K562 (cell line): Measurements from ENCODE around the gene BDKRB2. TPM values are rescaled to one million over a fixed set of nuclear protein-coding genes. Genes with fewer than 3 reads are reported as not detected.

ENCODE experiments used
- ATAC-seq: fragments of 200-7000 bp; cut with Tn5 transposase; 3 replicates; pipeline ENCODE4 v1.9.1; 2020; ENCODE audit warnings: moderate library complexity
- BruUV-seq: library from RNA; stranded (reverse); fragments of 400-500 nt; replicated peaks from 2 replicates; lab custom pipeline; 2021; lab: Mats Ljungman, UMichigan
- CTCF ChIA-PET: fragments of 300-600 bp; formaldehyde crosslinking; extraction: SDS; loops from one replicate; lab custom pipeline; 2021; ENCODE audit warnings: low intra/inter-chr PET ratio; lab: Yijun Ruan, JAX
- POLR2A ChIA-PET: fragments of 300-600, 350-650 bp; sonication (Branson Sonifier 250); formaldehyde crosslinking; extraction: SDS; loops from one replicate; lab custom pipeline; 2021; ENCODE audit warnings: antibody characterized with exemption, inconsistent platforms; lab: Yijun Ruan, JAX
- DNase-seq, 4 experiments: peaks; one replicate each; pipeline versions ENCODE4 v3.0.0 to v3.0.0-alpha.2; 2011 to 2018; ENCODE audit warnings: low spot score in 3 of 4, mixed read lengths in 3 of 4; ENCODE audit errors: extremely low read depth in 1 of 4
- FAIRE-seq: peaks from 2 replicates; lab custom pipeline; 2011; peaks lifted over from hg19 to GRCh38; lab: Jason Lieb, UNC
- H2AFZ ChIP-seq: 2 replicates; pipeline ENCODE4 v1.6.0; 2011; ENCODE audit warnings: low read depth, low read length, control low read depth, inconsistent platforms
- H3K27ac ChIP-seq: fragments of 200-600 bp; 3 replicates; pipeline ENCODE4 v1.8.0; 2011; ENCODE audit warnings: low read depth, mild to moderate bottlenecking, control low read depth, inconsistent platforms, low read length, moderate library complexity, mixed read lengths; ENCODE audit errors: extremely low read depth
- H3K27me3 ChIP-seq, 2 experiments: fragments of 300-600 bp in 1 of 2; 2 replicates in 1 of 2; 3 replicates in 1 of 2; pipeline versions ENCODE4 v1.6.0 to v1.8.0; 2011; ENCODE audit warnings: inconsistent platforms in 2 of 2, low read length in 2 of 2, mild to moderate bottlenecking in 1 of 2, mixed read lengths in 1 of 2, moderate library complexity in 1 of 2; ENCODE audit not compliant: control insufficient read depth in 2 of 2, insufficient read depth in 2 of 2
- H3K36me3 ChIP-seq: fragments of 300-600 bp; 3 replicates; pipeline ENCODE4 v1.8.0; 2011; ENCODE audit warnings: mild to moderate bottlenecking, low read length, inconsistent platforms; ENCODE audit not compliant: control insufficient read depth, insufficient read depth
- H3K4me1 ChIP-seq, 2 experiments: fragments of 200-600 bp in 1 of 2; replicated peaks in 1 of 2; 2 replicates in 1 of 2; 3 replicates in 1 of 2; pipeline versions ENCODE4 v1.5.1 to v1.8.0; 2011; ENCODE audit warnings: inconsistent platforms in 2 of 2, low read length in 2 of 2, mild to moderate bottlenecking in 1 of 2, mixed read lengths in 1 of 2, moderate library complexity in 1 of 2; ENCODE audit not compliant: control insufficient read depth in 2 of 2, insufficient read depth in 2 of 2
- H3K4me2 ChIP-seq: 2 replicates; pipeline ENCODE4 v1.6.1; 2011; ENCODE audit warnings: low read length, control low read depth, inconsistent platforms, mixed read lengths; ENCODE audit not compliant: insufficient read depth
- H3K4me3 ChIP-seq: fragments of 200-600 bp; sonication (generic), shearing (Covaris generic); 2 replicates; pipeline ENCODE4 v1.5.1; 2016; ENCODE audit warnings: control low read depth, inconsistent platforms
- H3K79me2 ChIP-seq: fragments of 200-600 bp; 3 replicates; pipeline ENCODE4 v1.8.0; 2011; ENCODE audit warnings: low read length, inconsistent platforms; ENCODE audit not compliant: control insufficient read depth, insufficient read depth
- H3K9ac ChIP-seq, 2 experiments: 2 replicates each; pipeline versions ENCODE4 v1.6.0 to v1.6.1; 2011; ENCODE audit warnings: low read depth in 2 of 2, low read length in 2 of 2, control low read depth in 1 of 2, inconsistent platforms in 1 of 2, mild to moderate bottlenecking in 1 of 2, mixed read lengths in 1 of 2; ENCODE audit not compliant: insufficient read depth in 1 of 2
- H3K9me1 ChIP-seq: one replicate; pipeline ENCODE4 v1.6.0; 2011; ENCODE audit warnings: inconsistent platforms, mild to moderate bottlenecking, low read length, moderate library complexity; ENCODE audit not compliant: control insufficient read depth, insufficient read depth
- H3K9me3 ChIP-seq: replicated peaks from 2 replicates; pipeline ENCODE4 v1.5.1; 2011; ENCODE audit warnings: low read depth, low read length, inconsistent platforms; ENCODE audit not compliant: control insufficient read depth, insufficient read depth
- H4K20me1 ChIP-seq: replicated peaks from 2 replicates; pipeline ENCODE4 v1.6.1; 2011; ENCODE audit warnings: low read length, inconsistent platforms, mixed read lengths; ENCODE audit not compliant: control insufficient read depth, insufficient read depth
- ELK1 ChIP-seq: sonication (generic); formaldehyde crosslinking; IDR thresholded peaks from 2 replicates; pipeline ENCODE4 v1.8.1; 2022; ENCODE audit warnings: missing genetic modification reagents
- EWSR1 ChIP-seq: fragments of 450-650 bp; IDR thresholded peaks from 2 replicates; pipeline ENCODE4 v1.6.1; 2018; ENCODE audit warnings: borderline replicate concordance, mild to moderate bottlenecking, low read depth, moderate library complexity; ENCODE audit not compliant: partially characterized antibody
- KDM1A ChIP-seq, 2 experiments: fragments of 450-650 bp; IDR thresholded peaks; 2 replicates each; pipeline ENCODE4 v1.6.1; 2016; ENCODE audit warnings: mild to moderate bottlenecking in 2 of 2
- MNT ChIP-seq, 2 experiments: fragments of 450-650 bp; conservative IDR thresholded peaks; 2 replicates each; pipeline ENCODE4 v1.6.1; 2017; ENCODE audit warnings: mild to moderate bottlenecking in 2 of 2, moderate library complexity in 2 of 2
- TEAD1 ChIP-seq, 2 experiments: fragments of 450-650 bp in 1 of 2; sonication (generic) in 1 of 2; formaldehyde crosslinking; IDR thresholded peaks; 2 replicates each; pipeline versions ENCODE4 v1.4.0 to v1.8.0; 2020 to 2022; ENCODE audit warnings: mild to moderate bottlenecking in 2 of 2, missing genetic modification reagents in 1 of 2
- WGBS: fragments of 100-300 bp; shearing (Covaris generic); methylation state at CpG from one replicate; pipeline ENCODE4 v1.1.6; 2016; ENCODE audit warnings: low coverage, mixed read lengths; ENCODE audit not compliant: insufficient coverage; ENCODE audit errors: missing lambda C conversion rate; 5-methylcytosine and 5-hydroxymethylcytosine counted together
- in situ Hi-C: fragments of 300-500 bp; cut with MboI; formaldehyde crosslinking; loops from 4 replicates; pipeline ENCODE4 v1.15.0; 2018; ENCODE audit warnings: inconsistent platforms, mixed read lengths
- intact Hi-C: fragments of 100-400 bp; cut with micrococcal nuclease; formaldehyde crosslinking; loops from 2 replicates; pipeline ENCODE4 v1.14.2; 2022
- polyA plus RNA-seq, 8 experiments: library from polyadenylated mRNA; depleted of rRNA in 4 of 8; stranded (reverse) in 5 of 8; unstranded in 3 of 8; fragments of >200 nt; fragmentation: Nextera tagmentation in 2 of 8; fragmentation: Illumina TruSeq in 1 of 8; extraction: Ambion mirVana in 2 of 8; extraction: Trizol in 1 of 8; gene quantifications; 2 replicates each; pipeline versions ENCODE4 v1.2.1 to v1.2.3, GENCODE V29; 2011 to 2014; ENCODE audit warnings: inconsistent platforms in 1 of 8, missing spikeins in 1 of 8
- total RNA-seq, 7 experiments: library from RNA; depleted of rRNA in 6 of 7; stranded (reverse); fragments of >200 nt in 6 of 7; fragmentation: Illumina TruSeq in 2 of 7; extraction: Trizol in 2 of 7; gene quantifications; 2 replicates each; pipeline versions ENCODE4 v1.2.1 to v1.2.3, GENCODE V29; 2011 to 2021; ENCODE audit warnings: low replicate concordance in 1 of 7

Gene BDKRB2
- total and polyA plus RNA-seq, 9 of the 15 experiments (the other 6 are each of a cell fraction or from before 2014, with no cell fraction given): 0.02 TPM; not detected in 8

- TF ChIP-seq KDM1A (IDR thresholded peaks at IDR 0.05) (no peak), TEAD1 (CRISPR knock-in tag; IDR thresholded peaks at IDR 0.05) (no peak), MNT (conservative IDR thresholded peaks at IDR 0.05) (no peak), EWSR1 (no peak), ELK1 (CRISPR knock-in tag) (no peak)
- CTCF ChIA-PET: no interaction called here
- WGBS: 2% methylated on average over 10 of the region's 12 CpGs
- H3K9me3 ChIP-seq: no peaks in the 10 kb centered on the region
- no peaks in the 10 kb centered on the region for H3K36me3 ChIP-seq
- H3K4me3 ChIP-seq: no peak overlapping the region
- H3K9me1 ChIP-seq: no peaks in the 10 kb centered on the region
- ATAC-seq (no peak), FAIRE-seq (no peak), DNase-seq (no peak)
- no peak overlapping the region for H3K9ac ChIP-seq
- H3K4me1 ChIP-seq: no peaks in the 10 kb centered on the region
- H3K27me3 ChIP-seq: peaks cover 0 to 10% of the 10 kb centered on the region in 2 experiments; a peak in 2 of 5 replicates
- no peak overlapping the region for H3K4me2 ChIP-seq
- POLR2A ChIA-PET: interaction anchor here (0.6 kb wide), 1 partner anchor 17 kb away, joined by 4 read pairs; no protein-coding TSS in a partner anchor
- in situ Hi-C loops (no loop called here), intact Hi-C loops (no loop called here)
- no peaks in the 10 kb centered on the region for H4K20me1 ChIP-seq
- no TSS peak for BruUV-seq
- no peak overlapping the region for H3K27ac ChIP-seq
- H3K79me2 ChIP-seq: no peaks in the 10 kb centered on the region
- no peak overlapping the region for H2AFZ ChIP-seq
These were observed 38.9 kb upstream of the BDKRB2 start for GRCh38 chr14:96165493-96166436.
